HEK293 (cell line): ENCODE measurements around the gene ZNF227.

Experiments
- CTCF ChIA-PET: fragments of 350-600 bp; formaldehyde crosslinking; extraction: SDS; loops from one replicate; lab custom pipeline; 2021; ENCODE audit warnings: antibody characterized with exemption; lab: Yijun Ruan, JAX
- POLR2A ChIA-PET: fragments of 300-600 bp; formaldehyde crosslinking; extraction: SDS; loops from one replicate; lab custom pipeline; 2020; ENCODE audit warnings: antibody characterized with exemption, inconsistent platforms; lab: Yijun Ruan, JAX
- H3K27ac ChIP-seq: fragments of 200-500 bp; sonication (Bioruptor generic); 2 replicates; pipeline ENCODE4 v1.5.1; 2014; ENCODE audit warnings: low read depth, low read length, control low read depth, inconsistent platforms; ENCODE audit errors: extremely low read depth
- H3K36me3 ChIP-seq, 2 experiments: fragments of 200-500 bp in 1 of 2; sonication (Bioruptor generic) in 1 of 2; 1 replicate in 1 of 2; 2 replicates in 1 of 2; pipeline ENCODE4 v1.5.1; 2014 to 2017; ENCODE audit warnings: inconsistent platforms in 2 of 2, low read length in 2 of 2; ENCODE audit not compliant: control insufficient read depth in 2 of 2, insufficient read depth in 1 of 2
- H3K4me1 ChIP-seq: fragments of 200-500 bp; sonication (Bioruptor generic); 2 replicates; pipeline ENCODE4 v1.5.1; 2014; ENCODE audit warnings: mild to moderate bottlenecking, low read length, inconsistent platforms; ENCODE audit not compliant: control insufficient read depth, insufficient read depth
- H3K4me3 ChIP-seq: 2 replicates; pipeline ENCODE4 v1.5.1; 2011; ENCODE audit warnings: low read depth, mild to moderate bottlenecking, control low read depth, low read length, moderate library complexity
- H3K9me3 ChIP-seq: fragments of 200-500 bp; sonication (Bioruptor generic); 2 replicates; pipeline ENCODE4 v1.5.1; 2014; ENCODE audit warnings: low read depth, low read length, inconsistent platforms; ENCODE audit not compliant: control insufficient read depth, insufficient read depth
- KLF7 ChIP-seq: fragments of 450-650 bp; formaldehyde crosslinking; IDR thresholded peaks from 2 replicates; pipeline ENCODE4 v1.5.1; 2016; ENCODE audit warnings: missing biosample characterization, missing genetic modification characterization, borderline replicate concordance
- RBAK ChIP-seq: fragments of 450-650 bp; formaldehyde crosslinking; IDR thresholded peaks from 2 replicates; pipeline ENCODE4 v1.5.1; 2016; ENCODE audit warnings: missing biosample characterization, missing genetic modification characterization
- REPIN1 ChIP-seq: fragments of 450-650 bp; formaldehyde crosslinking; IDR thresholded peaks from 2 replicates; pipeline ENCODE4 v1.5.1; 2017; ENCODE audit warnings: missing biosample characterization, missing genetic modification characterization, low read depth
- SP3 ChIP-seq: fragments of 450-650 bp; formaldehyde crosslinking; IDR thresholded peaks from 2 replicates; pipeline ENCODE4 v1.5.1; 2016; ENCODE audit warnings: missing biosample characterization, missing genetic modification characterization
- SP7 ChIP-seq: fragments of 450-650 bp; formaldehyde crosslinking; IDR thresholded peaks from 2 replicates; pipeline ENCODE4 v1.5.1; 2016; ENCODE audit warnings: missing biosample characterization, missing genetic modification characterization
- WT1 ChIP-seq: fragments of 450-650 bp; formaldehyde crosslinking; IDR thresholded peaks from 2 replicates; pipeline ENCODE4 v1.5.1; 2016; ENCODE audit warnings: missing biosample characterization, missing genetic modification characterization
- ZBTB20 ChIP-seq: fragments of 450-650 bp; formaldehyde crosslinking; IDR thresholded peaks from 2 replicates; pipeline ENCODE4 v1.5.1; 2016; ENCODE audit warnings: missing biosample characterization, missing genetic modification characterization
- ZBTB21 ChIP-seq: fragments of 450-650 bp; formaldehyde crosslinking; IDR thresholded peaks from 2 replicates; pipeline ENCODE4 v1.5.1; 2017; ENCODE audit warnings: missing biosample characterization, missing genetic modification characterization
- ZNF10 ChIP-seq: fragments of 450-650 bp; formaldehyde crosslinking; IDR thresholded peaks from 2 replicates; pipeline ENCODE4 v1.5.1; 2017; ENCODE audit warnings: missing biosample characterization, missing genetic modification characterization
- ZNF140 ChIP-seq: fragments of 450-650 bp; formaldehyde crosslinking; IDR thresholded peaks from 2 replicates; pipeline ENCODE4 v1.5.1; 2016; ENCODE audit warnings: missing biosample characterization, missing genetic modification characterization
- ZNF221 ChIP-seq: fragments of 450-650 bp; formaldehyde crosslinking; IDR thresholded peaks from 2 replicates; pipeline ENCODE4 v1.5.1; 2017; ENCODE audit warnings: missing biosample characterization, missing genetic modification characterization, borderline replicate concordance
- ZNF239 ChIP-seq: fragments of 450-650 bp; formaldehyde crosslinking; IDR thresholded peaks from 2 replicates; pipeline ENCODE4 v1.5.1; 2016; ENCODE audit warnings: missing biosample characterization, missing genetic modification characterization
- ZNF24 ChIP-seq: fragments of 450-650 bp; formaldehyde crosslinking; IDR thresholded peaks from 2 replicates; pipeline ENCODE4 v1.5.1; 2016; ENCODE audit warnings: missing biosample characterization, missing genetic modification characterization
- ZNF248 ChIP-seq: fragments of 450-650 bp; formaldehyde crosslinking; IDR thresholded peaks from 2 replicates; pipeline ENCODE4 v1.5.1; 2017; ENCODE audit warnings: missing biosample characterization, missing genetic modification characterization
- ZNF548 ChIP-seq: fragments of 450-650 bp; formaldehyde crosslinking; IDR thresholded peaks from 2 replicates; pipeline ENCODE4 v1.5.1; 2016; ENCODE audit warnings: missing biosample characterization, missing genetic modification characterization
- ZNF555 ChIP-seq: fragments of 450-650 bp; formaldehyde crosslinking; conservative IDR thresholded peaks from 2 replicates; pipeline ENCODE4 v1.5.1; 2017; ENCODE audit warnings: missing biosample characterization, mild to moderate bottlenecking, missing genetic modification characterization, inconsistent platforms

Gene ZNF227

DNA sequence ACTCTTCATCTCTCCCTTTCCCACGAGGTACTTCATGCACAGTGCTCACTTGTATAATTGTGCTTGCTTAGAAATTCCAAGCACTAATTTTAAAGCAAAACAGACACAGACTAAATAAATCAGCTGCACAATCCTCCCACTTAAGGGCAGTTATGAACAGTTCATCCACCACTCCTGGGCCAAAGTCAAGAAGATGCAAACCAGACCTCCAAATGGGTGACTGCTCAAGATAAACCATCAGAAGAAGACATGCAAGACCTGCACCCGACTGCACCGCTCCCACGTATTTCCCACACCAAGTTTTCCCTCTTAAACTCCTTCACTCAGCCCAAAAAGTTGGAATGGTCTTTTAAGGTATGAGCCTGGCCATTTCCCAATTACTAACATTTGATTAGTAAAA lies 72.6 kb downstream of the ZNF227 start:
- Histone ChIP-seq H3K27ac (no peak overlapping the region), H3K9me3 (no peaks in the 10 kb centered on the region; the same call in none of the 2 replicates), H3K4me3 (no peak overlapping the region), H3K4me1 (no peaks in the 10 kb centered on the region), H3K36me3 (peaks cover 28 to 30% of the 10 kb centered on the region in 2 experiments; a peak in 2 of 3 replicates)
- ChIA-PET CTCF (no interaction called here), POLR2A (no interaction called here)
- TF ChIP-seq WT1 (tag by site-specific recombination) (no peak), REPIN1 (tag by site-specific recombination) (no peak), ZNF239 (tag by site-specific recombination) (no peak), KLF7 (tag by site-specific recombination) (no peak), ZNF221 (tag by site-specific recombination) (no peak), ZBTB21 (no peak), ZNF248 (tag by site-specific recombination) (no peak), ZNF548 (tag by site-specific recombination) (no peak), RBAK (tag by site-specific recombination) (no peak), ZBTB20 (tag by site-specific recombination) (no peak), SP7 (tag by site-specific recombination) (no peak), ZNF10 (tag by site-specific recombination) (no peak), SP3 (tag by site-specific recombination) (no peak), ZNF555 (no peak), ZNF24 (tag by site-specific recombination) (no peak), ZNF140 (tag by site-specific recombination) (no peak)
